IPS-18a (cell line): ENCODE measurements around the gene MYO10.

ENCODE experiments used
- H3K27ac ChIP-seq: one replicate; pipeline ENCODE4 v1.5.1; 2013; ENCODE audit warnings: low read length
- H3K27me3 ChIP-seq: one replicate; pipeline ENCODE4 v1.6.1; 2013; ENCODE audit warnings: mild to moderate bottlenecking, low read length; ENCODE audit not compliant: control insufficient read depth, insufficient read depth
- H3K36me3 ChIP-seq: one replicate; pipeline ENCODE4 v1.6.1; 2013; ENCODE audit warnings: low read depth, low read length; ENCODE audit not compliant: control insufficient read depth
- H3K4me1 ChIP-seq: one replicate; pipeline ENCODE4 v1.6.1; 2013; ENCODE audit warnings: low read depth, low read length; ENCODE audit not compliant: control insufficient read depth
- H3K4me3 ChIP-seq: one replicate; pipeline ENCODE4 v1.5.1; 2013; ENCODE audit warnings: low read length
- H3K9ac ChIP-seq: one replicate; pipeline ENCODE4 v1.6.1; 2013; ENCODE audit warnings: mild to moderate bottlenecking, low read length, moderate library complexity
- H3K9me3 ChIP-seq: one replicate; pipeline ENCODE4 v1.6.1; 2013; ENCODE audit warnings: low read depth, low read length; ENCODE audit not compliant: control insufficient read depth

The MYO10 gene

GRCh38 chr5:16707168-16707868 lies 228.8 kb downstream of the MYO10 start:
- H3K36me3 ChIP-seq, result peaks cover 65% of the 10 kb centered on the region
- no peak overlapping the region for H3K4me3 ChIP-seq
- H3K9me3 ChIP-seq, result no peaks in the 10 kb centered on the region
- H3K27me3 ChIP-seq, result no peaks in the 10 kb centered on the region
- H3K4me1 ChIP-seq, result peaks cover 16% of the 10 kb centered on the region
- no peak overlapping the region for H3K9ac ChIP-seq
- no peak overlapping the region for H3K27ac ChIP-seq

GRCh38 chr5:16704945-16705344 lies 231.1 kb downstream of the MYO10 start:
- Histone ChIP-seq H3K9me3 (no peaks in the 10 kb centered on the region), H3K4me3 (no peak overlapping the region), H3K27me3 (no peaks in the 10 kb centered on the region), H3K4me1 (peaks cover 17% of the 10 kb centered on the region), H3K27ac (no peak overlapping the region), H3K9ac (no peak overlapping the region), H3K36me3 (peaks cover 76% of the 10 kb centered on the region)

- Histone ChIP-seq H3K36me3 (peaks cover 70% of the 10 kb centered on the region), H3K27ac (peak overlapping the region; percentile 8), H3K27me3 (no peaks in the 10 kb centered on the region), H3K4me3 (no peak overlapping the region), H3K9ac (no peak overlapping the region), H3K9me3 (no peaks in the 10 kb centered on the region), H3K4me1 (peaks cover 17% of the 10 kb centered on the region)
These were observed 233.1 kb downstream of the MYO10 start for GRCh38 chr5:16702964-16703363.

GRCh38 chr5:16701134-16702099 lies 234.7 kb downstream of the MYO10 start:
- H3K27ac ChIP-seq, result peak overlapping the region; percentile 26
- peaks cover 66% of the 10 kb centered on the region for H3K36me3 ChIP-seq
- H3K9me3 ChIP-seq, result no peaks in the 10 kb centered on the region

GRCh38 chr5:16700081-16700480 lies 236.0 kb downstream of the MYO10 start:
- Histone ChIP-seq H3K4me1 (peaks cover 17% of the 10 kb centered on the region), H3K9ac (no peak overlapping the region), H3K27me3 (no peaks in the 10 kb centered on the region), H3K36me3 (peaks cover 67% of the 10 kb centered on the region), H3K9me3 (no peaks in the 10 kb centered on the region), H3K4me3 (no peak overlapping the region), H3K27ac (no peak overlapping the region)

More at GRCh38 chr5:16701134-16702099, 234.7 kb downstream of the MYO10 start:
- no peaks in the 10 kb centered on the region for H3K27me3 ChIP-seq
- no peak overlapping the region for H3K9ac ChIP-seq
- peaks cover 17% of the 10 kb centered on the region for H3K4me1 ChIP-seq
- no peak overlapping the region for H3K4me3 ChIP-seq

GRCh38 chr5:16695779-16696178 lies 240.3 kb downstream of the MYO10 start:
- Histone ChIP-seq H3K9me3 (no peaks in the 10 kb centered on the region), H3K36me3 (peaks cover 73% of the 10 kb centered on the region), H3K27me3 (no peaks in the 10 kb centered on the region), H3K9ac (no peak overlapping the region), H3K4me1 (no peaks in the 10 kb centered on the region), H3K4me3 (no peak overlapping the region), H3K27ac (no peak overlapping the region)

- Histone ChIP-seq H3K27ac (no peak overlapping the region), H3K9ac (no peak overlapping the region), H3K4me3 (no peak overlapping the region), H3K27me3 (no peaks in the 10 kb centered on the region), H3K36me3 (peaks cover 66% of the 10 kb centered on the region), H3K4me1 (no peaks in the 10 kb centered on the region), H3K9me3 (no peaks in the 10 kb centered on the region)
These were observed 242.2 kb downstream of the MYO10 start for GRCh38 chr5:16693879-16694278.

GRCh38 chr5:16691731-16692130 lies 244.4 kb downstream of the MYO10 start:
- Histone ChIP-seq H3K27ac (no peak overlapping the region), H3K4me3 (no peak overlapping the region), H3K9me3 (no peaks in the 10 kb centered on the region), H3K27me3 (no peaks in the 10 kb centered on the region), H3K9ac (no peak overlapping the region), H3K4me1 (no peaks in the 10 kb centered on the region), H3K36me3 (peaks cover 74% of the 10 kb centered on the region)

GRCh38 chr5:16690243-16690852 lies 245.7 kb downstream of the MYO10 start:
- Histone ChIP-seq H3K27ac (no peak overlapping the region), H3K9ac (no peak overlapping the region), H3K36me3 (peaks cover 81% of the 10 kb centered on the region), H3K9me3 (no peaks in the 10 kb centered on the region), H3K4me1 (no peaks in the 10 kb centered on the region), H3K4me3 (no peak overlapping the region), H3K27me3 (no peaks in the 10 kb centered on the region)

- Histone ChIP-seq H3K4me1 (no peaks in the 10 kb centered on the region), H3K9ac (no peak overlapping the region), H3K27me3 (no peaks in the 10 kb centered on the region), H3K36me3 (peaks cover 80% of the 10 kb centered on the region), H3K4me3 (no peak overlapping the region), H3K9me3 (no peaks in the 10 kb centered on the region), H3K27ac (no peak overlapping the region)
These were observed 248.2 kb downstream of the MYO10 start for GRCh38 chr5:16687898-16688297.

GRCh38 chr5:16685069-16685468 lies 251.0 kb downstream of the MYO10 start:
- H3K4me1 ChIP-seq, result no peaks in the 10 kb centered on the region
- no peak overlapping the region for H3K4me3 ChIP-seq
- no peak overlapping the region for H3K9ac ChIP-seq
- H3K9me3 ChIP-seq, result no peaks in the 10 kb centered on the region
- H3K27me3 ChIP-seq, result no peaks in the 10 kb centered on the region
- H3K27ac ChIP-seq, result no peak overlapping the region
- H3K36me3 ChIP-seq, result peaks cover 96% of the 10 kb centered on the region
